ENCODE results near the gene SLC1A4.

SLC1A4 gene

DNA sequence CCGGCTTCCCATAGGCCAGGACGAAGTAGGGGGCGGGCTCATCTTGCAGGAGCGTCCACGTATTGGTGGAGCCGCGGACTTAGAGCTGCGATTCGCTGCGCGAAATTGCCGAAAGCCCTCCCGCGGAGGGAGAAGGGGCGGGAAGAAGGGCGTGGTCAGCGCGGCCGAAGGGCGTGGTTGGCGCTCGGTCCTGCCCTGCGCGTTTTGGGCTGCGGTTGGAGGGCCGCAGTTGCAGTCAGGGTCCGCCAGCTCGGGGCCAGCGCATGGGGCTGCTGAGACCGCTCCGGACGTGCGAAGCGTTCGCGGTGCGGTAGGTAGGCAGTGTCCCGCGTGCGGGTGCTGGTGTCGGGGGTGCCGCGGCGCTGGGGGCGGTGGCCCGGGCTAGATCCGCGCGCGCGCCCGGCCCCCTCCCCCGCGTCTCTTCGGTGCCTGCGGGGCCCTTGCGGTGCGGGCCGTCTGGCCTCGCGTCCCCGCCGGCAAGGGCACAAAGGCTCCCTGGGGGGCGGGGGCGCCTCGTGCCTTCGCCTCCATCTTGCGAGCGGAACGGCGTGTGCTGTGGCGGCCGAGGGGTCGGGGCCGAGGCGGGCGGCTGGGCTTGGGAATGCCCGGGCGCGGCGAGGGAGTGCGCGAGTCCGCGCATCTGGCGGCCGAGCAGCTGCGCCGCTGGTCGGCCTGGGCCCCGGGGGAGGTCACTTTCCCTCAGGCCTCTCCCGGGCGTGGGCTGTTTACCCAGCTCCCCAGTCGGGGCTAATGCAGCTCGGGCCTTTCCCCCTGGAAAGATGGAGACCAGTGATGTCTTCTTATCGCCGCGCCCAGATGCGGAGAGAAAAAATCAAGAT, 67.2 kb downstream of the SLC1A4 start, which contains the start of gene CEP68:
Gene CEP68 (plus strand): TSS at position 202 of the 839 bp plus-strand sequence. CDS start 13,029 bp downstream, outside the sequence.
- peak; percentile 92 for DNase-seq

DNA sequence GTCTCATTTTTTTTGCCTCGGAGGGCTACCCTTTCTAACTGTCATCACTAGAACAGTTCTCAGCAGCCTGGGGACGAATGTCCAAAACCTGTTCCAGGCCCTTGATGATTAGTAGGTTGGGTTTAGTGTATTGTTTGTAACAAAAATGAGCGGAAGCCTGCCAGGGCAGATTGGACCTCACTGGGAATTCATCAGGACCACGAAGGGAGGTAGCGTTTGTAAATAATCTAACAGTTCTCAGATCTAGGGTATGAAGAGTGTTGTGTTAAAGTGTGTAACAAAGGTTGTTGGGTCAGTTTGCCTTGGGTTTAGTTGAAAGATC, 67.8 kb downstream of the SLC1A4 start:
- peak; percentile 9 for DNase-seq

DNA sequence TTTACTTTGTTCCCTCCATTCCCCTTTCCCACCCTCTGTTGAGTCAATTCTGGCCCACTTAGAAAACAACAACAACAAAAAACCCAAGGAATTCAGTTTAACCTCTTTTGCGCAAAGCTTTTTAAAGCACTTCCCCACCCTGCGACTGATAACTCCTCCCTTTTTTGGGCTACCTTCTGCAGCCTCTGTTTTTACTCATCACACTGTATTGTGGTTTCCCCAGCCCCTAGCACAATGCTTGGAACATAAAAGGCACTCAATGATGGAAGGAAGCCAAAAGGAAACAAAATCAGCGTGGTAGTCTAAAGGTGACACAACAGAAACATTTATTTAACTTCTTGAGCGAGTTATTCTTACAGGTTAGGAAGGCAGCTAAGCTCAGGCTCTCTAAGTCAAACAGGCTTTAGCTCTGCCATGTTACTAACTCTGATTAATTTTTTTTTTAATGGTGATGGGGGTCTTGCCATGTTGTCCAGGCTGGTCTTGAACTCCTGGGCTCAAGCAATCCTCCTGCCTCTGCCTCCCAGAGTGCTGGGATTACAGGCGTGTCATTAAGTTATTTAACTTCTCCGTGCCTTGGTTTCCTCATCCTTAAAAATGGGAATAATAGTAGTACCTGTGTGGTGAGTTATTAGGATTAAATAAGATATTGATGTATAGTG, 68.3 kb downstream of the SLC1A4 start:
- no peak for DNase-seq

DNA sequence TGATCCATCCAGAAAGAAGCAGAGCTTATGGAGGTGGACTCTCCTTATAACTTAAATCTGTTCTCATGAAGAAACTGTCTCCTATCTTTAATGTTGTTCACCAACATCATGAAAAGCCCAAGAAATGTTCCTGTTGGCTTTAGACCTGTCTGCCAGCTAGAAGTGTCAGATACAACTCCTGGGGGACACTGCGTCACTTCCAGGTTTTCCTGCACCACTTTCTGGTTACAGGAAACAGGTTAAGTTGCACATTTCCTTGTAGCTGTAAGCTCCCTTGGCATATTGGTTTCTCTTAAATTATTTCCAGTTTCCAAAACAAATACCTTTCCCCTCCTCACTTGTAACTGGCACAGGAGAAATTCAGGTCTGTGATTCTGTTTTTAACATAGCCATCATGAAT, 69.9 kb downstream of the SLC1A4 start:
- DNase-seq: no peak

DNA sequence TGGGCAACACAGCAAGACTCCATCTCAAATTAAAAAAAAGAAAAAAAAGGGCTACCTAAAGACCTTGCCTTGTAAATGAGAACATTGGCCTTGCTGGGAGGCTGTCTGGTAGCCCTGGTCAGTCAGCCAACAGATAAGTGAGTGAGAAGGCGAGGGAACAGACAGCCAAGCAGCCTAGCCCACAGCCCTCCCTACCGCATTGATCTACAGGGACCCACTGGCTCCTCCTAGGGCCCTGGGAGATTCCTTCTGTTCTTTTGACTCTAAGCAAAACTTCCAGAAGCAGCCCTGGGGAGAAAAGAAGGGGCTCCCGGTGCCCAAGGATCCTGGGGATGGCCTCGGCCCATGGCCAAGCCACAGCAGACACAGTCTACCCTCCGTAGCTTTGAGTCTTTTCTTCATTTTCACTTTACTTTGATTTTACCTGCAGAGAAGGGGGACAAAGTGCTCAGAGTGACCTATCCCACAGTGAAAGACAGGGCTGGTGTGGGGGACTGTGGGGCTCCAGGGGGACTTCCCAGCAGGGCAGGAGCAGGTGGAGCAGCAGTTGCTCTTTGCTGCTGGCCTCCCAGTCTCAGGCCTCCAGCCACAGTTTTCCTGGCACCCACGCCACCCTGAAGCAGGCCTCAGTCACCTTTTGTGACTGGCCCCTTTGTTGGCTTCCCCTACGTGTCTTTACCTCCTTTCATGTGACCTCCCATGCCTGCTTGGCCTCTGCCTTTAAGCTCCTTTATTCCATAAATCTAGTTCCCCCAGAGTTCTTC, 72.1 kb downstream of the SLC1A4 start:
- DNase-seq: no peak

DNA sequence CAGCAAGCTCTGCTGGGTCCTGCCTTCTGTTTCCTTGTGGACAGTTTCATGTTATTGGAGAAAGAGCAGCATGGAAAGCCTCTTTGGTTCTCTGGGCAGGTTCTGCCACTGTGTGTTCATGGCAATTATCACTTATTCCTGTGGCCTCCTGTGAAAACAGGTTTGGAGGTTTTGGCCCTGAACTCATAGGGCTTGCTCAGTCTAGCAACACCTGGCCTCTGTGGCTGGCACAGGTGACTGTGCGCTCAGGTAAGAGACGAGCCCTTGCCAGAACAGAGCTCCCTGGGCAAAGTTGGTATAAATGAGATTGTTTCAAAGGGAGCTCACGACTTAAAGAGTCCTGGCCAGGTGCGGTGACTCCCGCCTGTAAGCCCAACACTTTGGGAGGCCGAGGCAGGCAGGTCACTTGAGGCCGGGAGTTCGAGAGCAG, 72.7 kb downstream of the SLC1A4 start:
- DNase-seq: no peak

DNA sequence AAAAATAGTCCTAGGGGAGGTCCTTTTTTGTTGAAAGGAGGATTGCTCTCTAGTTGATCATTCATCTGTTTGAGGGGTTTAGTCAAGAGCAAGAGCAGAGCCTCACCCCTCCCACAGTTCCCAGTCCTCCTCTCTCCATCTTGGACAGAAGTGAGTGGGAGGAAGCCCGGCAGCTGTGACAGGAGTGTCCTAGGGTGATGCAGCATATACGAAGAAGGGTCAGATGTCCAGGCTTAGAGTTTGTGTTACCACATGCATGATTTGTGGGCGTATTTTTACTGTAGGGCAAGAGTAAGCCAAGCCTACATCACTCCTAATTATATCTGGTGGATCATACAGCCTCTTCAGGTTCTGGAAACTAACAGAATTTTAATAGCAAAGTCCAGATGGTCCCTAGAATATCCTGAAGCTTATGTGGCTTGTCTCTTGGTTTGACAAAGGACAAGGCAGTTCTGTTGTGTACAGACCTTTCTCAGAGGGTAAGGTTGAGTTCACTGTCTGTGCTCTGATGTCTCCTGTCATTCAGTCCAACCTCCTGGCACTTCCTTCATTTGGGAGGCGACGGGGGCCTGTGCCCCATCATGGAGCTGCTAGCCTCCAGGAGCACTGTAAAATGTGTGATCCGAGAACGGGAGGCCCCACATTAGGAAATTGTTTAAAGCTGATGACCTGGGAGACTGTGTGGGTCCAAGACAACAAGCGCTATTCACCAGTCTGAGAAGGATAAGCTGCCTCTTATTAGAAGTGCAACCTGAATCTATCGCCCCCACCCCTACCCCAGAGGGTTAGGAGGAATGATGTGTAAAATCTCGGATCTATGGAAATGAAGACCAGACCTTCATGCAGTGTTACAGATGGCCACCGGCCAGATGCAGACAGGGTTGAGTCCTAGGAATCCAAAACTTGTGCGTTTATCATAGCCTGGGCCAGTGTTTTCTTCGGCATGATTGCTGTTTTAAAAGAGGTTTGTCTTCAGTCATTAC, 73.9 kb downstream of the SLC1A4 start:
- DNase-seq: no peak

DNA sequence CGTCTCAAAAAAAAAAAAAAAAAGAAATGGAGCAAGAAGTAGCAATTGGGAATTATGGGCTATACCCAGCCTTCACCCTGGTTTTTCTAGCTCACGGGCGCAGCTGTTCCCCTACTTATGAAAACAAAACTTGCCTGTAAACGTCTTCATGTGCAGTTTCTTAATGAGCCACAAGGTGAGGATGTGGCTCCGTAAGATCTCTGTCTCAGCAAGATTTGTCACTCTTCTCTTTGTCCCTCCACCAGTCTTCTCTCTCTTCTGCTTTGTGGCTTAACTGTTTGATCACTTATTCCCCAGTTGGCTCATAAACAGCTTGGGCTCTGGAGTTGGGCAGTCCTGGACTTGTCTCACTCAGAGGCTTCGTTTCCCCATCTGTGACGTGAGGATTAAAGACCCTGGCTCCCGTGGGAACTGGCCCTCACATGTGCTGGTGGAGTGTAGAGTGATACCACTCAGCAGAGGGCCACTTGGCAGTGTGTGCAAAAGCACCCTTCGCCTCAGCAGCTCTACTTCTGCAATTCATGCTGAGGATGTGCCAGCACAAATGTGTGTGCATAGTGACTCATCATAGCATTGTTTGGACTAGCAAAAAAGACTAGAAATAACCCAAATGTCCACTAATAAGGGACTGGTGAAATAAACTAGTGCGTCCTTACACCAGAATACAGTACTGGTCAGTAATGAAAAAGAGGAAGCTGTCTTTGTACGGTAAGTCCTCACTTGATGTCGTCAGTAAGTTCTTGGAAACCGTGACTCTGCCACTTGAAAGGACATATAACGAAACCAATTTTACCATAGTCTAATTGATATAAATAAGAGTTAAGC, 75.7 kb downstream of the SLC1A4 start:
- peak; percentile 88 for DNase-seq

DNA sequence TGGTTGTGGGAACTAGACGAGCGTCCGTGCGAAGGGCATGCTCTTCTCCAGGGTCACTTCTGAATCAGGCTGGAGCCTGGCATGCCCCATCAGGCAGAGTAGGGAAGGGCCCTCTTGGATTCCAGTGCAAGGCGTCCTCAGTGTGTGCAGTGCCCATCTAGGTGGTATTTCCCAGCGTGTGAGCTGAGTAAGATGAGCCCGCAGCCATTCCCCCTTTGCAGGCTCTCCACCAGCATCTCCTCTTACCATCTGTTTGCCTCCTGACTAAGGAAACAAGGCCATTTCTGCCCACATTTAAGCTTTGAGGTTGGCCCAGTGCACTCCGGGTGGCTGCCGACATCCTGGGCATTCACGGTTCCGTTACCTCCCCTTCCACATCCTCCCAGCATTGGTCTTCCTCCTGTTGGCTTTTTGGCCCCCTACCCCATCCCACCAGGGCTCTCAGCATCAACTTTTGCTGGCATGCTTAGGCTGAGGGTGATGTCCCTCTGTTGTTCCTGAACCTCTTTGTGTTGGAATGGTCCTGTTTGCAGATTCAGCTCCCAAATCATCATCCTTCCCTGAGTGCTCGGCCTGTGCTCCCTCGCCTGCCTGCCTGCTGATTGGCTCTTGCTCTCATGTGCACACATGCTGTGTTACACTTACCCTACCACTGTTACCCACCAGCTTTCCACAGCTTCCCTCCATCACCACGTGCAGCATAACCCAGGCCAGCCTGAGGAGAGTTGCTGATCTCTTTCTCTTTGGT, 78.8 kb downstream of the SLC1A4 start:
- no peak for DNase-seq

DNA sequence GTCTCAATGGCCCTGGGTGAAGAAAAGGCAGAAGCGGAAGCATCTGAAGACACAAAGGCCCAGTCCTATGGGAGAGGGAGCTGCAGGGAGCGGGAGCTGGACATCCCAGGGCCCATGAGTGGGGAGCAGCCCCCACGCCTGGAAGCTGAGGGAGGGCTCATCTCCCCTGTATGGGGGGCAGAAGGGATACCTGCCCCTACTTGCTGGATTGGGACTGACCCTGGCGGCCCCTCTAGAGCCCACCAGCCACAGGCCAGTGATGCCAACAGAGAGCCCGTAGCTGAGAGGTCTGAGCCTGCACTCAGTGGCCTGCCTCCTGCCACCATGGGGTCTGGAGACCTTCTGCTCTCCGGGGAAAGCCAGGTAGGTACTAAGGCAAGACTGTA, 80.2 kb downstream of the SLC1A4 start:
- DNase-seq: no peak

DNA sequence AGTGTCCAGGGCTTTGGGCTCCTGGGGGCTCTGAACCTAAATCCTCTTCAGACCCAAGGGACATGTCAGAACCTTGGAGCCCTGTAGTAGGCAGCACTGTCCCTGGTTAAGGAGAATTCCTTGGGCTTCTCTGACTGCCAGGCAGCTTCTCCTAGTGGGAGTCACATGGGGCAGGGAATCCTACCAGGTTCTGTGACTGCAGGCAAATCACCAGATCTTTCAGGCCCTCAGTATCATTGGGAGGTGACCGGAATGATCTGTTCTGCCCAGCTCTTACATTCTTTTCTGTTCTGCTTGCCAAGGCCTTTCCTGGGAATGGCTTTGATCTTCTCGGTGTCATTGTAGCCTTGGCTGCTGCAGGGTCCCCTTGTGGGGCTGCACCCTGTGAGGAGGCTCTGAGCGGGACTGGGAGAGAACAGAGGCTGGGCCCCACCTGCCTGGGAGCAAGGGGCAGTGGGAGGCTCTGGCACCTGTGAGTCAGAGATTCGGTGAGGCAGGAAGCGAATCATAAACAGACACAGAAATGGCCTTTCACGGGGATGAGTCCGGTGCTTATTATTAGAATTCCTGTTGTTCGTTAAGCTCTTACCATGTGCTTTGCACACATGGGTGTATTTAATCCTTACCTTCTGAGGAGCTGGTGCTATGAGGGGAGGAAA, 81.1 kb downstream of the SLC1A4 start:
- no peak for DNase-seq

DNA sequence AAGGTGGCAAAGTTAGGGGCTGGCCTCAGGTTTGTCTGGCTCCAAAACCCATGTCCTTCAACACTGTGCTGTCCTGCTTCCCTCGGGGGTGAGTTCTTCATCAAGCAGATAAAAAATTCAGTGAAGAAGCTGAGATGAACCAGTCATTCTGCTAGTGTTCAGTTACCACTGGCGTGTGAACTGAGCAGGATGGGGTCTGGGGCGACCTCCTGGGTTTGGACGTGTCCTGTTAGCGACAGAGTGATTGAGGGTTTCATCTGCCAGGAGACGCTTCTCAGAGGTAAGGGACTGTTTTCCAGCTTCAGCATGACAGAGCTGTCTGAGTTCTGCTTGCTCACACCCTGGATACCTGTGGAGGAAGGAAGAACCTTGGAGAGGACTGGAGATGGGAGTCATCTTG, 81.7 kb downstream of the SLC1A4 start:
- DNase-seq: no peak

DNA sequence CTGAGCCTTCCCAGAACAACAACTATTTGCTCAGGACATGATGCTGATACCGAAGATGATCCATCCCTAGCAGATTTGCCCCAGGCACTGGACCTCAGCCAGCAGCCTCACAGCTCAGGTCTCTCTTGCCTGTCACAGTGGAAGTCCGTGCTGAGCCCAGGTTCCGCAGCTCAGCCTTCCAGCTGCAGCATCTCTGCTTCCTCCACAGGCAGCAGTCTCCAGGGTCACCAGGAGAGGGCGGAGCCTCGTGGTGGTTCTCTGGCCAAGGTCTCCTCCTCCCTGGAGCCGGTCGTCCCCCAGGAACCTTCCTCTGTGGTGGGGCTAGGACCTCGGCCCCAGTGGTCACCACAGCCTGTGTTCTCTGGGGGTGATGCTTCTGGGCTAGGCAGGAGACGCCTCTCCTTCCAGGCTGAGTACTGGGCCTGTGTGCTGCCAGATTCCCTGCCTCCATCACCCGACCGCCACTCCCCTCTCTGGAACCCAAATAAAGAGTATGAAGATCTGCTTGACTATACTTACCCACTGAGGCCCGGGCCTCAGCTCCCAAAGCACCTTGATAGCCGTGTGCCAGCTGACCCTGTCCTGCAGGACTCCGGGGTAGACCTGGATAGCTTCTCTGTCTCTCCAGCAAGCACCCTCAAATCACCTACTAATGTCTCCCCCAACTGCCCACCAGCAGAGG, 82.4 kb downstream of the SLC1A4 start:
- no peak for DNase-seq

DNA sequence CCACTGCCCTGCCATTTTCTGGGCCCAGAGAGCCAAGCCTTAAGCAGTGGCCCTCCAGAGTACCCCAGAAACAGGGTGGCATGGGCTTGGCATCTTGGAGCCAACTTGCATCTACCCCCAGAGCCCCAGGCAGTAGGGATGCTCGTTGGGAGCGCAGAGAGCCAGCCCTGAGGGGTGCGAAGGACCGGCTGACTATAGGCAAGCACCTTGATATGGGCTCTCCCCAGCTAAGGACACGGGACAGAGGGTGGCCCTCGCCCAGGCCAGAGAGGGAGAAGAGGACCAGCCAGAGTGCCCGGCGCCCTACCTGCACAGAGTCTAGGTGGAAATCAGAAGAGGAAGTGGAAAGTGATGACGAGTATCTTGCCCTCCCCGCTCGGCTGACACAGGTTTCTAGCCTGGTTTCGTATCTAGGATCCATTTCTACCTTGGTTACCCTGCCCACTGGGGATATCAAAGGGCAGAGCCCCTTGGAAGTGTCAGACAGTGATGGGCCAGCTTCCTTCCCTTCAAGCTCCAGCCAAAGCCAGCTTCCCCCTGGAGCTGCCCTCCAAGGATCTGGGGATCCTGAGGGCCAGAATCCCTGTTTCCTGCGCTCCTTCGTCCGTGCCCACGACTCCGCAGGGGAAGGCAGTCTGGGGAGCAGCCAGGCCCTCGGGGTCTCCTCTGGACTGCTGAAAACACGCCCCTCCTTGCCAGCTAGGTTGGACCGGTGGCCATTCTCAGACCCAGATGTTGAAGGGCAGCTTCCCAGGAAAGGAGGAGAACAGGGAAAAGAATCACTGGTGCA, 83.2 kb downstream of the SLC1A4 start:
- DNase-seq: no peak

Measured in NCI-H1694 treated with DMSO at 0.1 percent for 48 hours (cell line).